Measurements from ENCODE around the gene WARS2. TPM values are rescaled to one million over a fixed set of nuclear protein-coding genes. Genes with fewer than 3 reads are reported as not detected.

The WARS2 gene
- total RNA-seq, 2 experiments from 2014 or later, result 7.0 to 11.0 TPM

DNA sequence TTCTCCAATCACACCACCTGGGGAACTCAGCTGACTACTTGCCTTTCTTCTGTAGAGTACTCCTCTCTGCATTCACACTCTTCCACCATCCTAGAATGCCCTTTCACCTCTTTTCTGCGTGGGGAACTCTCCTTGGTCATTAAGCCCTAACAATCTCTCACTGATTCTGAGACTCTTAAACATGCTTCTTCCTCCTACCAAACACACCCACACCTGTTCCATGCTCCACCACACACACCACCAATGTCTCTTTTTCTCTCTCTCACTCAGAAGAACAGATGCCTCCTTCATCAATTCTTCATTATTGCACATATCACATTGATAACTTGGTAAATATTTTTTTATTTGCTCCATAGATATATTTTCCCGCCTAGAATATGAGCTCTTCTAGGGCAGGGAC lies 53.6 kb downstream of the WARS2 start:
- Histone ChIP-seq H3K4me2 (ENCODE audit: low read length) (no peak overlapping the region), H3K4me1 (ENCODE audit: insufficient read depth, low read length, poor library complexity, severe bottlenecking) (no peaks in the 10 kb centered on the region), H3K9me3 (ENCODE audit: low read length) (no peaks in the 10 kb centered on the region), H3K36me3 (ENCODE audit: insufficient read depth, low read length) (no peaks in the 10 kb centered on the region), H3K9me2 (ENCODE audit: insufficient read depth, low read length) (no peaks in the 10 kb centered on the region), H3K79me2 (ENCODE audit: insufficient read depth, low read depth, low read length) (no peaks in the 10 kb centered on the region), H2AFZ (ENCODE audit: low read length) (no peak overlapping the region), H3K4me3 (ENCODE audit: low read depth, low read length, poor library complexity, severe bottlenecking) (no peak overlapping the region), H3K27ac (ENCODE audit: low read depth, low read length, poor library complexity, severe bottlenecking) (no peak overlapping the region), H4K20me1 (ENCODE audit: insufficient read depth, low read length) (no peaks in the 10 kb centered on the region)
- ChIA-PET CTCF (ENCODE audit: unreplicated experiment) (no interaction called here), POLR2A (interaction anchor here (1.0 kb wide), 1 partner anchor 101 kb away, joined by 3 read pairs; no protein-coding TSS in a partner anchor)
- no TSS peak for BruUV-seq (replicated peaks)
- intact Hi-C loops (cut with micrococcal nuclease; ENCODE audit: unreplicated experiment), result no loop called here
- TF ChIP-seq EZH2phosphoT487 (IDR thresholded peaks at IDR 0.05; ENCODE audit: borderline replicate concordance, low read depth, low read length), result no peak
- TF ChIP-seq, protein P1, sequence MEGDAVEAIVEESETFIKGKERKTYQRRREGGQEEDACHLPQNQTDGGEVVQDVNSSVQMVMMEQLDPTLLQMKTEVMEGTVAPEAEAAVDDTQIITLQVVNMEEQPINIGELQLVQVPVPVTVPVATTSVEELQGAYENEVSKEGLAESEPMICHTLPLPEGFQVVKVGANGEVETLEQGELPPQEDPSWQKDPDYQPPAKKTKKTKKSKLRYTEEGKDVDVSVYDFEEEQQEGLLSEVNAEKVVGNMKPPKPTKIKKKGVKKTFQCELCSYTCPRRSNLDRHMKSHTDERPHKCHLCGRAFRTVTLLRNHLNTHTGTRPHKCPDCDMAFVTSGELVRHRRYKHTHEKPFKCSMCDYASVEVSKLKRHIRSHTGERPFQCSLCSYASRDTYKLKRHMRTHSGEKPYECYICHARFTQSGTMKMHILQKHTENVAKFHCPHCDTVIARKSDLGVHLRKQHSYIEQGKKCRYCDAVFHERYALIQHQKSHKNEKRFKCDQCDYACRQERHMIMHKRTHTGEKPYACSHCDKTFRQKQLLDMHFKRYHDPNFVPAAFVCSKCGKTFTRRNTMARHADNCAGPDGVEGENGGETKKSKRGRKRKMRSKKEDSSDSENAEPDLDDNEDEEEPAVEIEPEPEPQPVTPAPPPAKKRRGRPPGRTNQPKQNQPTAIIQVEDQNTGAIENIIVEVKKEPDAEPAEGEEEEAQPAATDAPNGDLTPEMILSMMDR (conservative IDR thresholded peaks at IDR 0.05; ENCODE audit: low read length), result no peak
- no peak for DNase-seq (ENCODE audit: low spot score)

DNA sequence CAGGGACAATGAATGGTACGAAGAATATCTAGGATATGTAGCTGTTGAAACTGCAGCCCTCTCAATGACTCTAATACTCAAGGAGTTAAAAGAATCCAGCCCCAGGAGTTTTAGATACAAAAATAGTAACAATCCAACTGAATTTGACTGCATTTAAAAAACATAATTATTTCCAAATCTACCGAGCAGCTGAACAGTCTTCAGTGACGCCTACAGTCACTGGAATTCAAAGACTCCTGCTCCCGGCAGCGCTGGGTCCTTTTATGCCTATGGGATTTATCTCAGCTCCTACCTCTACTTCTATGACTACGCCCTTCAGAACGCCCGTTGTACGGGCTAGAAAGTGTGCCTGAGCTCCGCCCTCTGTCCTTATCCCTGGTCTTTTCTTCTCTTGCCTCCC lies 55.7 kb downstream of the WARS2 start:
- H3K79me2 ChIP-seq (ENCODE audit: insufficient read depth, low read depth, low read length), result no peaks in the 10 kb centered on the region
- no peaks in the 10 kb centered on the region for H4K20me1 ChIP-seq (ENCODE audit: insufficient read depth, low read length)
- no peak for TF ChIP-seq EZH2phosphoT487 (IDR thresholded peaks at IDR 0.05; ENCODE audit: borderline replicate concordance, low read depth, low read length)
- TF ChIP-seq, protein P1 (conservative IDR thresholded peaks at IDR 0.05; ENCODE audit: low read length), result no peak
- H3K9me3 ChIP-seq (ENCODE audit: low read length), result no peaks in the 10 kb centered on the region
- no peak overlapping the region for H2AFZ ChIP-seq (ENCODE audit: low read length)
- DNase-seq (ENCODE audit: low spot score), result no peak
- H3K4me1 ChIP-seq (ENCODE audit: insufficient read depth, low read length, poor library complexity, severe bottlenecking), result no peaks in the 10 kb centered on the region
- H3K36me3 ChIP-seq (ENCODE audit: insufficient read depth, low read length), result no peaks in the 10 kb centered on the region
- CTCF ChIA-PET (ENCODE audit: unreplicated experiment), result interaction anchor here (0.6 kb wide), 1 partner anchor 73 kb away, joined by 3 read pairs; no protein-coding TSS in a partner anchor
- no peak overlapping the region for H3K4me3 ChIP-seq (ENCODE audit: low read depth, low read length, poor library complexity, severe bottlenecking)
- H3K27ac ChIP-seq (ENCODE audit: low read depth, low read length, poor library complexity, severe bottlenecking), result no peak overlapping the region
- H3K9me2 ChIP-seq (ENCODE audit: insufficient read depth, low read length), result no peaks in the 10 kb centered on the region
- BruUV-seq (replicated peaks), result no TSS peak
- no peak overlapping the region for H3K4me2 ChIP-seq (ENCODE audit: low read length)
- intact Hi-C loops (cut with micrococcal nuclease; ENCODE audit: unreplicated experiment), result no loop called here
- POLR2A ChIA-PET, result no interaction called here

DNA sequence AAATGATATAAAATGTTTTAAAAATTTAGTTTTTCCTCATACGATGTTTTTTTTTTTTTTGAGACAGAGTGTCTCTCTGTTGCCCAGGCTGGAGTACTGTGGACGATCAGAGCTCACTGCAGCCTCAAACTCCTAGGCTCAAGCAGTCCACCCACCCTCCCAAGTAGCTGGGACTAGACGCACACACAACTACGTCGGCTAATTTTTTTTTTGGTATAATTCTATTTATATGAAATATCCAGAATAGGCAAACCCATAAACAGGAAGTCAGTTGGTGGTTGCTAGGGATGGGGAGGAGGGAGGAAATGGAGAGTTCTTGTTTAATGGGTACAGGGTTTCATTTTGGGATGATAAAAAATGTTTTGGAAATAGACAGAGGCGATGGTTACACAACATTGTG lies 56.5 kb downstream of the WARS2 start:
- intact Hi-C loops (cut with micrococcal nuclease; ENCODE audit: unreplicated experiment), result no loop called here

More for the DNA sequence above, 56.5 kb downstream of the WARS2 start:
- Histone ChIP-seq H3K9me2 (ENCODE audit: insufficient read depth, low read length) (no peaks in the 10 kb centered on the region), H3K79me2 (ENCODE audit: insufficient read depth, low read depth, low read length) (no peaks in the 10 kb centered on the region), H4K20me1 (ENCODE audit: insufficient read depth, low read length) (no peaks in the 10 kb centered on the region), H2AFZ (ENCODE audit: low read length) (no peak overlapping the region), H3K4me3 (ENCODE audit: low read depth, low read length, poor library complexity, severe bottlenecking) (no peak overlapping the region), H3K36me3 (ENCODE audit: insufficient read depth, low read length) (no peaks in the 10 kb centered on the region), H3K27ac (ENCODE audit: low read depth, low read length, poor library complexity, severe bottlenecking) (no peak overlapping the region), H3K4me1 (ENCODE audit: insufficient read depth, low read length, poor library complexity, severe bottlenecking) (no peaks in the 10 kb centered on the region), H3K4me2 (ENCODE audit: low read length) (no peak overlapping the region), H3K9me3 (ENCODE audit: low read length) (no peaks in the 10 kb centered on the region)
- ChIA-PET POLR2A (no interaction called here), CTCF (ENCODE audit: unreplicated experiment) (no interaction called here)
- TF ChIP-seq, protein P1 (conservative IDR thresholded peaks at IDR 0.05; ENCODE audit: low read length), result no peak
- TF ChIP-seq EZH2phosphoT487 (IDR thresholded peaks at IDR 0.05; ENCODE audit: borderline replicate concordance, low read depth, low read length), result no peak
- no peak for DNase-seq (ENCODE audit: low spot score)
- no TSS peak for BruUV-seq (replicated peaks)
